H9 (cell line): Measurements from ENCODE around the gene DDX20. TPM values are rescaled to one million over a fixed set of nuclear protein-coding genes. Genes with fewer than 3 reads are reported as not detected.

Experiments
- DNase-seq: peaks from one replicate; pipeline ENCODE4 v3.0.0-alpha.2; 2017
- H2AFZ ChIP-seq: one replicate; pipeline ENCODE4 v1.6.1; 2013; ENCODE audit warnings: mild to moderate bottlenecking, low read length, control low read depth, moderate library complexity
- H2AK5ac ChIP-seq: 2 replicates; pipeline ENCODE4 v1.6.1; 2013; ENCODE audit warnings: low read length, control low read depth, mixed read lengths; ENCODE audit not compliant: insufficient read length
- H2BK120ac ChIP-seq: one replicate; pipeline ENCODE4 v1.6.1; 2013; ENCODE audit warnings: low read depth, mild to moderate bottlenecking, low read length, control low read depth, inconsistent platforms; ENCODE audit not compliant: poor library complexity, severe bottlenecking
- H2BK12ac ChIP-seq: 2 replicates; pipeline ENCODE4 v1.6.1; 2013; ENCODE audit warnings: low read length, control low read depth, mixed read lengths, low read depth; ENCODE audit not compliant: insufficient read length
- H2BK15ac ChIP-seq: 2 replicates; pipeline ENCODE4 v1.6.1; 2013; ENCODE audit warnings: low read depth, low read length, control low read depth
- H2BK20ac ChIP-seq: one replicate; pipeline ENCODE4 v1.6.1; 2013; ENCODE audit warnings: low read depth, mild to moderate bottlenecking, low read length, control low read depth, inconsistent platforms; ENCODE audit not compliant: poor library complexity, severe bottlenecking
- H2BK5ac ChIP-seq: 2 replicates; pipeline ENCODE4 v1.6.1; 2013; ENCODE audit warnings: low read length, control low read depth, mixed read lengths; ENCODE audit not compliant: insufficient read length
- H3K14ac ChIP-seq: 2 replicates; pipeline ENCODE4 v1.6.1; 2013; ENCODE audit warnings: low read length, control low read depth; ENCODE audit not compliant: insufficient read depth
- H3K18ac ChIP-seq: 2 replicates; pipeline ENCODE4 v1.6.1; 2013; ENCODE audit warnings: low read depth, mild to moderate bottlenecking, mixed read lengths, low read length, control low read depth; ENCODE audit not compliant: insufficient read length
- H3K23ac ChIP-seq: 2 replicates; pipeline ENCODE4 v1.6.1; 2013; ENCODE audit warnings: low read length, control low read depth, mixed read lengths, low read depth; ENCODE audit not compliant: insufficient read length
- H3K23me2 ChIP-seq: 2 replicates; pipeline ENCODE4 v1.6.1; 2013; ENCODE audit warnings: low read depth, mild to moderate bottlenecking, mixed read lengths, low read length, control low read depth; ENCODE audit not compliant: insufficient read length, poor library complexity, severe bottlenecking
- H3K27ac ChIP-seq: 2 replicates; pipeline ENCODE4 v1.5.1; 2013; ENCODE audit warnings: low read length, control low read depth, mixed read lengths, low read depth; ENCODE audit not compliant: insufficient read length
- H3K27me3 ChIP-seq: 2 replicates; pipeline ENCODE4 v1.6.1; 2013; ENCODE audit warnings: low read length, control low read depth, inconsistent platforms; ENCODE audit not compliant: insufficient read depth
- H3K4ac ChIP-seq: 2 replicates; pipeline ENCODE4 v1.6.1; 2013; ENCODE audit warnings: low read depth, mild to moderate bottlenecking, control low read depth, inconsistent platforms, low read length, moderate library complexity
- H3K4me1 ChIP-seq: 2 replicates; pipeline ENCODE4 v1.6.1; 2013; ENCODE audit warnings: low read length, control low read depth, inconsistent platforms; ENCODE audit not compliant: insufficient read depth
- H3K4me2 ChIP-seq: 2 replicates; pipeline ENCODE4 v1.6.1; 2013; ENCODE audit warnings: low read length, control low read depth, mixed read lengths; ENCODE audit not compliant: insufficient read length, insufficient read depth
- H3K56ac ChIP-seq: 2 replicates; pipeline ENCODE4 v1.6.1; 2013; ENCODE audit warnings: low read depth, mild to moderate bottlenecking, mixed read lengths, low read length, control low read depth; ENCODE audit not compliant: insufficient read length
- H3K79me1 ChIP-seq: 2 replicates; pipeline ENCODE4 v1.6.1; 2013; ENCODE audit warnings: low read depth, mild to moderate bottlenecking, moderate library complexity, low read length, control low read depth, inconsistent platforms; ENCODE audit not compliant: insufficient read depth, poor library complexity, severe bottlenecking
- H3K79me2 ChIP-seq: 2 replicates; pipeline ENCODE4 v1.6.1; 2013; ENCODE audit warnings: low read length, control low read depth, inconsistent platforms; ENCODE audit not compliant: insufficient read depth
- H3K9ac ChIP-seq: 2 replicates; pipeline ENCODE4 v1.6.1; 2013; ENCODE audit warnings: low read length, control low read depth, mixed read lengths; ENCODE audit not compliant: insufficient read length; ENCODE audit errors: extremely low read depth
- H3K9me3 ChIP-seq: one replicate; pipeline ENCODE4 v1.6.1; 2013; ENCODE audit warnings: low read depth, low read length, inconsistent platforms; ENCODE audit not compliant: control insufficient read depth
- H3T11ph ChIP-seq: one replicate; pipeline ENCODE4 v1.6.1; 2013; ENCODE audit warnings: mild to moderate bottlenecking, low read length, control low read depth, inconsistent platforms
- H4K20me1 ChIP-seq: one replicate; pipeline ENCODE4 v1.6.1; 2013; ENCODE audit not compliant: control insufficient read depth, insufficient read length, insufficient read depth
- H4K5ac ChIP-seq: 2 replicates; pipeline ENCODE4 v1.6.1; 2013; ENCODE audit warnings: low read depth, mild to moderate bottlenecking, mixed read lengths, low read length, control low read depth; ENCODE audit not compliant: insufficient read length
- H4K8ac ChIP-seq: replicated peaks from 2 replicates; pipeline ENCODE4 v1.6.1; 2013; ENCODE audit warnings: low read length, control low read depth, mixed read lengths, low read depth; ENCODE audit not compliant: insufficient read length
- H4K91ac ChIP-seq: 2 replicates; pipeline ENCODE4 v1.6.1; 2013; ENCODE audit warnings: low read depth, mild to moderate bottlenecking, moderate library complexity, mixed read lengths, low read length, control low read depth; ENCODE audit not compliant: insufficient read length
- H3K27ac Mint-ChIP-seq, 3 experiments: 2 replicates in 2 of 3; 3 replicates in 1 of 3; pipeline ENCODE4 v1.8.0; 2020 to 2021; ENCODE audit warnings: mixed read lengths in 3 of 3, mild to moderate bottlenecking in 1 of 3, moderate library complexity in 1 of 3
- H3K27me3 Mint-ChIP-seq: 2 replicates; pipeline ENCODE4 v1.8.0; 2021; ENCODE audit warnings: low read depth, mild to moderate bottlenecking, moderate library complexity, mixed read lengths
- H3K36me3 Mint-ChIP-seq, 3 experiments: 2 replicates in 2 of 3; 3 replicates in 1 of 3; pipeline ENCODE4 v1.8.0; 2020 to 2021; ENCODE audit warnings: low read depth in 3 of 3, mixed read lengths in 3 of 3; ENCODE audit not compliant: insufficient read depth in 1 of 3
- H3K4me1 Mint-ChIP-seq, 2 experiments: 2 replicates each; pipeline ENCODE4 v1.8.0; 2020; ENCODE audit warnings: mixed read lengths in 2 of 2
- H3K4me3 Mint-ChIP-seq, 2 experiments: 2 replicates in 1 of 2; 3 replicates in 1 of 2; pipeline ENCODE4 v1.8.0; 2020 to 2021; ENCODE audit warnings: mild to moderate bottlenecking in 2 of 2, mixed read lengths in 2 of 2, moderate library complexity in 1 of 2
- H3K9me3 Mint-ChIP-seq, 2 experiments: 2 replicates in 1 of 2; 3 replicates in 1 of 2; pipeline ENCODE4 v1.8.0; 2020; ENCODE audit warnings: mild to moderate bottlenecking in 2 of 2, mixed read lengths in 2 of 2, moderate library complexity in 1 of 2
- WGBS: extraction: QIAGEN DNeasy Blood & Tissue Kit; methylation state at CpG from one replicate; pipeline ENCODE4 v1.1.7; 2013; ENCODE audit warnings: missing lambda C conversion rate, low lambda C conversion rate, mixed read lengths; ENCODE audit not compliant: insufficient read length; ENCODE audit errors: extremely low coverage; 5-methylcytosine and 5-hydroxymethylcytosine counted together
- total RNA-seq: library from RNA; stranded (reverse); gene quantifications from 2 replicates; pipeline ENCODE4 v1.2.1, GENCODE V29; 2021
- TF ChIP-seq, protein P1 (sequence below): fragments of 200-600 bp; sonication (generic); conservative IDR thresholded peaks from 3 replicates; pipeline ENCODE4 v1.8.0; 2021; ENCODE audit warnings: antibody characterized with exemption, mild to moderate bottlenecking

Gene DDX20
- total RNA-seq, 1 experiment from 2014 or later, result 38.3 TPM

DNA sequence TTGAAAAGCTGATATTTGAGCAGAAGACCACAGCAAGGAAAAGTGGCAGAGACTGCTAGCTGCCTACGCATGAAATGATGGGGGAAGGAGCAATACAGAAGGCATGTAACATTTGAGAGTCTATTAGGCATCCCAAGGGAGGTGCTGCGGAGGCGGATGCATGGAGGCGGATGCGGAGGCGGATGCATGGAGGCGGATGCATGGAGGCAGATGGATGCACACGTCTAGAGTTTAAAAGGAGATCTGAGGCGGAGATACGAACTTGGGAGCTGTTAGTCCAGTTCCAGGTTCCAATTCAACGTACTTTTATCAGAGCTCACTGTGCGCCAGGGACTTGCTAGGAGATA, 744 bp upstream of the DDX20 start:
- H3K9ac ChIP-seq, result peak overlapping the region; percentile 88
- no CpG with 5 or more reads among the region's 12 CpGs for WGBS
- H2AK5ac ChIP-seq, result no peak overlapping the region
- no peak overlapping the region for H2BK15ac ChIP-seq
- H4K5ac ChIP-seq, result peak overlapping the region; percentile 90
- Mint-ChIP-seq H3K9me3 (no peaks in the 10 kb centered on the region; a peak in 1 of 5 replicates), H3K27me3 (no peaks in the 10 kb centered on the region; the same call in 1 of the 2 replicates), H3K4me1 (peaks cover 19 to 21% of the 10 kb centered on the region in 2 experiments), H3K36me3 (peaks cover 15 to 31% (median 24%) of the 10 kb centered on the region in 3 experiments), H3K27ac (peak overlapping the region; percentile 88 to 98 (median 98); a peak in 6 of 7 replicates), H3K4me3 (peak overlapping the region; percentile 80 to 96)
- peaks cover 1% of the 10 kb centered on the region for H3K4me1 ChIP-seq
- H3K27ac ChIP-seq, result peak overlapping the region; percentile 90
- H2BK5ac ChIP-seq, result peak overlapping the region; percentile 30
- no peak overlapping the region for H3K23ac ChIP-seq
- H3K23me2 ChIP-seq, result peaks cover 11% of the 10 kb centered on the region
- H3K56ac ChIP-seq, result peak overlapping the region; percentile 97
- no peak overlapping the region for H2BK12ac ChIP-seq
- H3T11ph ChIP-seq, result no peak overlapping the region
- no peaks in the 10 kb centered on the region for H3K27me3 ChIP-seq
- H4K20me1 ChIP-seq, result no peaks in the 10 kb centered on the region
- H2BK120ac ChIP-seq, result no peak overlapping the region
- no peak overlapping the region for H4K91ac ChIP-seq
- H2BK20ac ChIP-seq, result no peak overlapping the region
- H2AFZ ChIP-seq, result peak overlapping the region; percentile 98
- DNase-seq, result no peak
- no peaks in the 10 kb centered on the region for H3K9me3 ChIP-seq
- TF ChIP-seq, protein P1, sequence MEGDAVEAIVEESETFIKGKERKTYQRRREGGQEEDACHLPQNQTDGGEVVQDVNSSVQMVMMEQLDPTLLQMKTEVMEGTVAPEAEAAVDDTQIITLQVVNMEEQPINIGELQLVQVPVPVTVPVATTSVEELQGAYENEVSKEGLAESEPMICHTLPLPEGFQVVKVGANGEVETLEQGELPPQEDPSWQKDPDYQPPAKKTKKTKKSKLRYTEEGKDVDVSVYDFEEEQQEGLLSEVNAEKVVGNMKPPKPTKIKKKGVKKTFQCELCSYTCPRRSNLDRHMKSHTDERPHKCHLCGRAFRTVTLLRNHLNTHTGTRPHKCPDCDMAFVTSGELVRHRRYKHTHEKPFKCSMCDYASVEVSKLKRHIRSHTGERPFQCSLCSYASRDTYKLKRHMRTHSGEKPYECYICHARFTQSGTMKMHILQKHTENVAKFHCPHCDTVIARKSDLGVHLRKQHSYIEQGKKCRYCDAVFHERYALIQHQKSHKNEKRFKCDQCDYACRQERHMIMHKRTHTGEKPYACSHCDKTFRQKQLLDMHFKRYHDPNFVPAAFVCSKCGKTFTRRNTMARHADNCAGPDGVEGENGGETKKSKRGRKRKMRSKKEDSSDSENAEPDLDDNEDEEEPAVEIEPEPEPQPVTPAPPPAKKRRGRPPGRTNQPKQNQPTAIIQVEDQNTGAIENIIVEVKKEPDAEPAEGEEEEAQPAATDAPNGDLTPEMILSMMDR, result no peak
- H3K4me2 ChIP-seq, result peak overlapping the region; percentile 95
- H3K18ac ChIP-seq, result peak overlapping the region; percentile 95
- no peak overlapping the region; the same call in 1 of the 2 replicates for H3K4ac ChIP-seq
- H4K8ac ChIP-seq, result peak overlapping the region; percentile 10
- H3K14ac ChIP-seq, result peak overlapping the region; percentile 93; the same call in 1 of the 2 replicates
- peaks cover 14% of the 10 kb centered on the region for H3K79me2 ChIP-seq
- peaks cover 7% of the 10 kb centered on the region for H3K79me1 ChIP-seq
